Omental fat pad (tissue), 4 donors: ENCODE results near the gene SPTBN1. TPM values are rescaled to one million over a fixed set of nuclear protein-coding genes. Genes with fewer than 3 reads are reported as not detected.

Experiments
- ATAC-seq: fragments of 150-250 bp; one replicate; pipeline ENCODE4 v1.9.1; 2016; ENCODE audit warnings: mild to moderate bottlenecking, moderate library complexity; ENCODE audit not compliant: low FRiP score
- DNase-seq: peaks from one replicate; pipeline ENCODE4 v3.0.0-alpha.2; 2019; ENCODE audit warnings: low spot score
- CTCF ChIP-seq, 3 donors: fragments of 450-650 bp; IDR thresholded peaks; one replicate each; pipeline ENCODE4 v1.5.1; 2016 to 2017; ENCODE audit warnings: antibody characterized with exemption in 3 of 3, mild to moderate bottlenecking in 3 of 3, moderate library complexity in 2 of 3
- total RNA-seq, 4 donors: library from RNA; depleted of rRNA; stranded (reverse); fragments of >200 nt; gene quantifications; one replicate each; pipeline ENCODE4 v1.1.0, GENCODE V29; 2016

Gene SPTBN1
- total RNA-seq, 4 donors from 2014 or later: 681 to 1,046 (median 964) TPM

- no peak for ATAC-seq
- no peak for DNase-seq
- no peak for TF ChIP-seq CTCF (IDR thresholded peaks at IDR 0.05)
Observed at GRCh38 chr2:54457323-54458023, 1.3 kb downstream of the SPTBN1 start.

- no peak for ATAC-seq
- TF ChIP-seq CTCF (IDR thresholded peaks at IDR 0.05): no peak
- DNase-seq: no peak
Observed at GRCh38 chr2:54459037-54459441, 2.9 kb downstream of the SPTBN1 start.

- no peak for ATAC-seq
- no peak for DNase-seq
- no peak for TF ChIP-seq CTCF (IDR thresholded peaks at IDR 0.05)
Observed at GRCh38 chr2:54461261-54461660, 5.1 kb downstream of the SPTBN1 start.

- DNase-seq (no peak), ATAC-seq (no peak)
- no peak for TF ChIP-seq CTCF (IDR thresholded peaks at IDR 0.05)
Observed at GRCh38 chr2:54464341-54464740, 8.2 kb downstream of the SPTBN1 start.

- no peak for TF ChIP-seq CTCF (IDR thresholded peaks at IDR 0.05)
- DNase-seq (no peak), ATAC-seq (no peak)
Observed at GRCh38 chr2:54465143-54465542, 9.0 kb downstream of the SPTBN1 start.

GRCh38 chr2:54466870-54467269, 10.7 kb downstream of the SPTBN1 start:
- no peak for DNase-seq
- no peak for TF ChIP-seq CTCF (IDR thresholded peaks at IDR 0.05)
- ATAC-seq: no peak

GRCh38 chr2:54468673-54469072, 12.5 kb downstream of the SPTBN1 start:
- ATAC-seq (no peak), DNase-seq (no peak)
- no peak for TF ChIP-seq CTCF (IDR thresholded peaks at IDR 0.05)
